GM23338 (cell line): ENCODE results near the gene CRADD.

Experiments used
- CREB1 ChIP-seq: fragments of 250-450 bp; sonication (Bioruptor Pico); IDR thresholded peaks from 2 replicates; pipeline ENCODE4 v1.5.0; 2020; ENCODE audit warnings: low read depth, mild to moderate bottlenecking, moderate library complexity
- EZH2 ChIP-seq: fragments of 200-600 bp; sonication (generic); IDR thresholded peaks from one replicate; pipeline ENCODE4 v1.8.0; 2017; ENCODE audit warnings: antibody characterized with exemption, mild to moderate bottlenecking, low read depth; ENCODE audit not compliant: unreplicated experiment
- EZH2phosphoT487 ChIP-seq: fragments of 200-600 bp; sonication (generic); IDR thresholded peaks from one replicate; pipeline ENCODE4 v1.8.1; 2018; ENCODE audit warnings: antibody characterized with exemption; ENCODE audit not compliant: unreplicated experiment
- JUNB ChIP-seq: IDR thresholded peaks from one replicate; pipeline ENCODE4 v1.6.1; 2016; ENCODE audit warnings: antibody characterized with exemption; ENCODE audit not compliant: unreplicated experiment
- NANOG ChIP-seq: IDR thresholded peaks from 2 replicates; pipeline ENCODE4 v1.6.1; 2016; ENCODE audit warnings: antibody characterized with exemption, borderline replicate concordance
- POLR2AphosphoS5 ChIP-seq: IDR thresholded peaks from 2 replicates; pipeline ENCODE4 v1.6.1; 2016; ENCODE audit warnings: antibody characterized with exemption, low read depth
- STAT1 ChIP-seq: IDR thresholded peaks from one replicate; pipeline ENCODE4 v1.6.1; 2016; ENCODE audit warnings: antibody characterized with exemption; ENCODE audit not compliant: unreplicated experiment
- ZNF114 ChIP-seq: fragments of 250-450 bp; sonication (Bioruptor Pico); IDR thresholded peaks from 2 replicates; pipeline ENCODE4 v1.5.0; 2020; ENCODE audit warnings: mild to moderate bottlenecking, moderate library complexity
- ZNF331 ChIP-seq: fragments of 250-450 bp; sonication (Bioruptor Pico); IDR thresholded peaks from 2 replicates; pipeline ENCODE4 v1.5.0; 2020; ENCODE audit warnings: low read depth, mild to moderate bottlenecking, moderate library complexity
- TF ChIP-seq, protein P1 (sequence below), 2 experiments: fragments of 200-600 bp in 1 of 2; sonication (generic) in 1 of 2; conservative IDR thresholded peaks; 2 replicates each; pipeline versions ENCODE4 v1.5.1 to v1.6.1; 2016 to 2017; ENCODE audit warnings: antibody characterized with exemption in 2 of 2, low read depth in 2 of 2, mild to moderate bottlenecking in 2 of 2, moderate library complexity in 1 of 2
- TF ChIP-seq, protein P2 (sequence below): fragments of 250-450 bp; sonication (Bioruptor Pico); IDR thresholded peaks from 2 replicates; pipeline ENCODE4 v1.5.0; 2020; ENCODE audit warnings: mild to moderate bottlenecking, moderate library complexity
- TF ChIP-seq, protein P3 (sequence below): IDR thresholded peaks from 2 replicates; pipeline ENCODE4 v1.6.1; 2016; ENCODE audit warnings: antibody characterized with exemption
- TF ChIP-seq, protein P4 (sequence below): IDR thresholded peaks from one replicate; pipeline ENCODE4 v1.6.1; 2018; ENCODE audit warnings: antibody characterized with exemption; ENCODE audit not compliant: unreplicated experiment

DNA sequence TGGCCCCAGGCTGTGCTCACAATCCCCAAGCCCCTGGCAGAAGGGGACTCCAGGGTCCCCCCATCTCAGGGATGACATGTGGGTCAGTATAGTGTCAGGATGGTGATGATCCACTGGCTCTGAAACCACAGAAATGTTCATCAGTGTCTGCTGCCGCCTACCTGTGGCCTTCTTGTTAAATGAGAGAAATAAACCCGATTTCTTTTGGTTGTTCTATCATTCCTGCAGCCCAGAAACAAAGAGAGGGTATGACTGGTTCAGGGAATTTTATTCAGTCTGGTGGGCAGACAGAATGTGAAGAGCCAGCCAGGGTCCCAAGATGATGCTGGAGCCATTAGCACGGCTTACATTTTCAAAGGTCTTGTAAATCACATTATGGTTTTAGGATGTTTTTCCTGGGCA lies 86.6 kb downstream of the CRADD start:
- TF ChIP-seq POLR2AphosphoS5 (no peak), EZH2 (no peak), CREB1 (no peak), NANOG (no peak), EZH2phosphoT487 (no peak), STAT1 (no peak), ZNF114 (CRISPR knock-in tag) (no peak), JUNB (no peak), ZNF331 (no peak)
- TF ChIP-seq, protein P1, sequence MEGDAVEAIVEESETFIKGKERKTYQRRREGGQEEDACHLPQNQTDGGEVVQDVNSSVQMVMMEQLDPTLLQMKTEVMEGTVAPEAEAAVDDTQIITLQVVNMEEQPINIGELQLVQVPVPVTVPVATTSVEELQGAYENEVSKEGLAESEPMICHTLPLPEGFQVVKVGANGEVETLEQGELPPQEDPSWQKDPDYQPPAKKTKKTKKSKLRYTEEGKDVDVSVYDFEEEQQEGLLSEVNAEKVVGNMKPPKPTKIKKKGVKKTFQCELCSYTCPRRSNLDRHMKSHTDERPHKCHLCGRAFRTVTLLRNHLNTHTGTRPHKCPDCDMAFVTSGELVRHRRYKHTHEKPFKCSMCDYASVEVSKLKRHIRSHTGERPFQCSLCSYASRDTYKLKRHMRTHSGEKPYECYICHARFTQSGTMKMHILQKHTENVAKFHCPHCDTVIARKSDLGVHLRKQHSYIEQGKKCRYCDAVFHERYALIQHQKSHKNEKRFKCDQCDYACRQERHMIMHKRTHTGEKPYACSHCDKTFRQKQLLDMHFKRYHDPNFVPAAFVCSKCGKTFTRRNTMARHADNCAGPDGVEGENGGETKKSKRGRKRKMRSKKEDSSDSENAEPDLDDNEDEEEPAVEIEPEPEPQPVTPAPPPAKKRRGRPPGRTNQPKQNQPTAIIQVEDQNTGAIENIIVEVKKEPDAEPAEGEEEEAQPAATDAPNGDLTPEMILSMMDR (conservative IDR thresholded peaks at IDR 0.05; ENCODE audit: low read depth in 2 of 2), result peak; percentile 29 to 58; a peak in 3 of 4 replicates
- TF ChIP-seq, protein P2, sequence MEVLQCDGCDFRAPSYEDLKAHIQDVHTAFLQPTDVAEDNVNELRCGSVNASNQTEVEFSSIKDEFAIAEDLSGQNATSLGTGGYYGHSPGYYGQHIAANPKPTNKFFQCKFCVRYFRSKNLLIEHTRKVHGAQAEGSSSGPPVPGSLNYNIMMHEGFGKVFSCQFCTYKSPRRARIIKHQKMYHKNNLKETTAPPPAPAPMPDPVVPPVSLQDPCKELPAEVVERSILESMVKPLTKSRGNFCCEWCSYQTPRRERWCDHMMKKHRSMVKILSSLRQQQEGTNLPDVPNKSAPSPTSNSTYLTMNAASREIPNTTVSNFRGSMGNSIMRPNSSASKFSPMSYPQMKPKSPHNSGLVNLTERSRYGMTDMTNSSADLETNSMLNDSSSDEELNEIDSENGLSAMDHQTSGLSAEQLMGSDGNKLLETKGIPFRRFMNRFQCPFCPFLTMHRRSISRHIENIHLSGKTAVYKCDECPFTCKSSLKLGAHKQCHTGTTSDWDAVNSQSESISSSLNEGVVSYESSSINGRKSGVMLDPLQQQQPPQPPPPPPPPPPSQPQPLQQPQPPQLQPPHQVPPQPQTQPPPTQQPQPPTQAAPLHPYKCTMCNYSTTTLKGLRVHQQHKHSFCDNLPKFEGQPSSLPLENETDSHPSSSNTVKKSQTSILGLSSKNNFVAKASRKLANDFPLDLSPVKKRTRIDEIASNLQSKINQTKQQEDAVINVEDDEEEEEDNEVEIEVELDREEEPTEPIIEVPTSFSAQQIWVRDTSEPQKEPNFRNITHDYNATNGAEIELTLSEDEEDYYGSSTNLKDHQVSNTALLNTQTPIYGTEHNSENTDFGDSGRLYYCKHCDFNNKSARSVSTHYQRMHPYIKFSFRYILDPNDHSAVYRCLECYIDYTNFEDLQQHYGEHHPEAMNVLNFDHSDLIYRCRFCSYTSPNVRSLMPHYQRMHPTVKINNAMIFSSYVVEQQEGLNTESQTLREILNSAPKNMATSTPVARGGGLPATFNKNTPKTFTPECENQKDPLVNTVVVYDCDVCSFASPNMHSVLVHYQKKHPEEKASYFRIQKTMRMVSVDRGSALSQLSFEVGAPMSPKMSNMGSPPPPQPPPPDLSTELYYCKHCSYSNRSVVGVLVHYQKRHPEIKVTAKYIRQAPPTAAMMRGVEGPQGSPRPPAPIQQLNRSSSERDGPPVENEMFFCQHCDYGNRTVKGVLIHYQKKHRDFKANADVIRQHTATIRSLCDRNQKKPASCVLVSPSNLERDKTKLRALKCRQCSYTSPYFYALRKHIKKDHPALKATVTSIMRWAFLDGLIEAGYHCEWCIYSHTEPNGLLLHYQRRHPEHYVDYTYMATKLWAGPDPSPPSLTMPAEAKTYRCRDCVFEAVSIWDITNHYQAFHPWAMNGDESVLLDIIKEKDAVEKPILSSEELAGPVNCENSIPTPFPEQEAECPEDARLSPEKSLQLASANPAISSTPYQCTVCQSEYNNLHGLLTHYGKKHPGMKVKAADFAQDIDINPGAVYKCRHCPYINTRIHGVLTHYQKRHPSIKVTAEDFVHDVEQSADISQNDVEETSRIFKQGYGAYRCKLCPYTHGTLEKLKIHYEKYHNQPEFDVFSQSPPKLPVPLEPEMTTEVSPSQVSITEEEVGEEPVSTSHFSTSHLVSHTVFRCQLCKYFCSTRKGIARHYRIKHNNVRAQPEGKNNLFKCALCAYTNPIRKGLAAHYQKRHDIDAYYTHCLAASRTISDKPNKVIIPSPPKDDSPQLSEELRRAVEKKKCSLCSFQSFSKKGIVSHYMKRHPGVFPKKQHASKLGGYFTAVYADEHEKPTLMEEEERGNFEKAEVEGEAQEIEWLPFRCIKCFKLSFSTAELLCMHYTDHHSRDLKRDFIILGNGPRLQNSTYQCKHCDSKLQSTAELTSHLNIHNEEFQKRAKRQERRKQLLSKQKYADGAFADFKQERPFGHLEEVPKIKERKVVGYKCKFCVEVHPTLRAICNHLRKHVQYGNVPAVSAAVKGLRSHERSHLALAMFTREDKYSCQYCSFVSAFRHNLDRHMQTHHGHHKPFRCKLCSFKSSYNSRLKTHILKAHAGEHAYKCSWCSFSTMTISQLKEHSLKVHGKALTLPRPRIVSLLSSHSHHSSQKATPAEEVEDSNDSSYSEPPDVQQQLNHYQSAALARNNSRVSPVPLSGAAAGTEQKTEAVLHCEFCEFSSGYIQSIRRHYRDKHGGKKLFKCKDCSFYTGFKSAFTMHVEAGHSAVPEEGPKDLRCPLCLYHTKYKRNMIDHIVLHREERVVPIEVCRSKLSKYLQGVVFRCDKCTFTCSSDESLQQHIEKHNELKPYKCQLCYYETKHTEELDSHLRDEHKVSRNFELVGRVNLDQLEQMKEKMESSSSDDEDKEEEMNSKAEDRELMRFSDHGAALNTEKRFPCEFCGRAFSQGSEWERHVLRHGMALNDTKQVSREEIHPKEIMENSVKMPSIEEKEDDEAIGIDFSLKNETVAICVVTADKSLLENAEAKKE (CRISPR knock-in tag), result no peak
- TF ChIP-seq, protein P3, sequence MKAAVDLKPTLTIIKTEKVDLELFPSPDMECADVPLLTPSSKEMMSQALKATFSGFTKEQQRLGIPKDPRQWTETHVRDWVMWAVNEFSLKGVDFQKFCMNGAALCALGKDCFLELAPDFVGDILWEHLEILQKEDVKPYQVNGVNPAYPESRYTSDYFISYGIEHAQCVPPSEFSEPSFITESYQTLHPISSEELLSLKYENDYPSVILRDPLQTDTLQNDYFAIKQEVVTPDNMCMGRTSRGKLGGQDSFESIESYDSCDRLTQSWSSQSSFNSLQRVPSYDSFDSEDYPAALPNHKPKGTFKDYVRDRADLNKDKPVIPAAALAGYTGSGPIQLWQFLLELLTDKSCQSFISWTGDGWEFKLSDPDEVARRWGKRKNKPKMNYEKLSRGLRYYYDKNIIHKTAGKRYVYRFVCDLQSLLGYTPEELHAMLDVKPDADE, result no peak
- TF ChIP-seq, protein P4, sequence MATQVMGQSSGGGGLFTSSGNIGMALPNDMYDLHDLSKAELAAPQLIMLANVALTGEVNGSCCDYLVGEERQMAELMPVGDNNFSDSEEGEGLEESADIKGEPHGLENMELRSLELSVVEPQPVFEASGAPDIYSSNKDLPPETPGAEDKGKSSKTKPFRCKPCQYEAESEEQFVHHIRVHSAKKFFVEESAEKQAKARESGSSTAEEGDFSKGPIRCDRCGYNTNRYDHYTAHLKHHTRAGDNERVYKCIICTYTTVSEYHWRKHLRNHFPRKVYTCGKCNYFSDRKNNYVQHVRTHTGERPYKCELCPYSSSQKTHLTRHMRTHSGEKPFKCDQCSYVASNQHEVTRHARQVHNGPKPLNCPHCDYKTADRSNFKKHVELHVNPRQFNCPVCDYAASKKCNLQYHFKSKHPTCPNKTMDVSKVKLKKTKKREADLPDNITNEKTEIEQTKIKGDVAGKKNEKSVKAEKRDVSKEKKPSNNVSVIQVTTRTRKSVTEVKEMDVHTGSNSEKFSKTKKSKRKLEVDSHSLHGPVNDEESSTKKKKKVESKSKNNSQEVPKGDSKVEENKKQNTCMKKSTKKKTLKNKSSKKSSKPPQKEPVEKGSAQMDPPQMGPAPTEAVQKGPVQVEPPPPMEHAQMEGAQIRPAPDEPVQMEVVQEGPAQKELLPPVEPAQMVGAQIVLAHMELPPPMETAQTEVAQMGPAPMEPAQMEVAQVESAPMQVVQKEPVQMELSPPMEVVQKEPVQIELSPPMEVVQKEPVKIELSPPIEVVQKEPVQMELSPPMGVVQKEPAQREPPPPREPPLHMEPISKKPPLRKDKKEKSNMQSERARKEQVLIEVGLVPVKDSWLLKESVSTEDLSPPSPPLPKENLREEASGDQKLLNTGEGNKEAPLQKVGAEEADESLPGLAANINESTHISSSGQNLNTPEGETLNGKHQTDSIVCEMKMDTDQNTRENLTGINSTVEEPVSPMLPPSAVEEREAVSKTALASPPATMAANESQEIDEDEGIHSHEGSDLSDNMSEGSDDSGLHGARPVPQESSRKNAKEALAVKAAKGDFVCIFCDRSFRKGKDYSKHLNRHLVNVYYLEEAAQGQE, result no peak
